Natural killer cell treated with Interleukin-12 subunit alpha and Interleukin-12 subunit beta and Interleukin-15 and Interleukin-18, amount 100 ng/mL, for 72 hours (primary cell): ENCODE data around the gene PCMTD2. TPM values are rescaled to one million over a fixed set of nuclear protein-coding genes. Genes with fewer than 3 reads are reported as not detected.
A peak's percentile ranks its signal among the peaks of the same experiment; 100 is the strongest.
"Not testable (repeated sequence)": the region's sequence is repeated elsewhere in the genome, so short reads cannot be mapped to it uniquely, and the experiment has no call there.

Experiments
- ATAC-seq, 2 donors: fragments of 150-1000 bp; cut with Tn5 transposase in 1 of 2; sonication (Bioruptor Pico), chemical (Tn5 transposase) in 1 of 2; 2 replicates each; pipeline ENCODE4 v1.10.0; 2021
- DNase-seq: peaks from one replicate; pipeline ENCODE4 v3.0.0; 2022; ENCODE audit warnings: low spot score
- H3K27ac Mint-ChIP-seq, 2 donors: 1 replicate in 1 of 2; 2 replicates in 1 of 2; pipeline ENCODE4 v1.8.0; 2022; ENCODE audit warnings: mixed read lengths in 2 of 2, mild to moderate bottlenecking in 1 of 2, moderate library complexity in 1 of 2
- H3K27me3 Mint-ChIP-seq, 2 donors: 1 replicate in 1 of 2; 2 replicates in 1 of 2; pipeline ENCODE4 v1.8.0; 2022; ENCODE audit warnings: mixed read lengths in 2 of 2
- H3K36me3 Mint-ChIP-seq: one replicate; pipeline ENCODE4 v1.8.0; 2022; ENCODE audit warnings: mixed read lengths
- H3K4me1 Mint-ChIP-seq, 2 donors: 1 replicate in 1 of 2; 2 replicates in 1 of 2; pipeline ENCODE4 v1.8.0; 2022; ENCODE audit warnings: low read depth in 2 of 2, mixed read lengths in 2 of 2, mild to moderate bottlenecking in 1 of 2
- H3K4me3 Mint-ChIP-seq: one replicate; pipeline ENCODE4 v1.8.0; 2022; ENCODE audit warnings: mixed read lengths
- H3K9me3 Mint-ChIP-seq: 2 replicates; pipeline ENCODE4 v1.8.0; 2022; ENCODE audit warnings: mixed read lengths
- total RNA-seq, 2 donors: library from RNA; stranded (reverse); gene quantifications; one replicate each; pipeline ENCODE4 v1.2.3, GENCODE V29; 2022

The PCMTD2 gene
- total RNA-seq, 2 donors from 2014 or later = 17.4 to 21.8 TPM

- H3K9me3 Mint-ChIP-seq, H3K4me1 Mint-ChIP-seq, DNase-seq, H3K36me3 Mint-ChIP-seq, H3K27me3 Mint-ChIP-seq, H3K4me3 Mint-ChIP-seq, H3K27ac Mint-ChIP-seq, ATAC-seq: not testable (repeated sequence)
These were observed 31.1 kb downstream of the PCMTD2 start for GRCh38 chr20:64286447-64287263.

GRCh38 chr20:64287264-64287590 is 31.7 kb downstream of the PCMTD2 start:
- H3K9me3 Mint-ChIP-seq = not testable (repeated sequence)

GRCh38 chr20:64292167-64292566 is 36.6 kb downstream of the PCMTD2 start:
- ATAC-seq, DNase-seq, H3K27me3 Mint-ChIP-seq, H3K36me3 Mint-ChIP-seq, H3K4me3 Mint-ChIP-seq, H3K4me1 Mint-ChIP-seq, H3K27ac Mint-ChIP-seq, H3K9me3 Mint-ChIP-seq: not testable (repeated sequence)

More at GRCh38 chr20:64287264-64287590, 31.7 kb downstream of the PCMTD2 start:
- H3K4me1 Mint-ChIP-seq, H3K4me3 Mint-ChIP-seq, DNase-seq, ATAC-seq, H3K27me3 Mint-ChIP-seq, H3K36me3 Mint-ChIP-seq, H3K27ac Mint-ChIP-seq: not testable (repeated sequence)

GRCh38 chr20:64303086-64303485 is 47.5 kb downstream of the PCMTD2 start:
- not testable (repeated sequence) for H3K36me3 Mint-ChIP-seq, DNase-seq, ATAC-seq, H3K9me3 Mint-ChIP-seq, H3K4me3 Mint-ChIP-seq, H3K27ac Mint-ChIP-seq, H3K4me1 Mint-ChIP-seq
- peaks cover 5 to 14% of the 10 kb centered on the region in 2 donors for H3K27me3 Mint-ChIP-seq

GRCh38 chr20:64313761-64314160 is 58.2 kb downstream of the PCMTD2 start:
- H3K36me3 Mint-ChIP-seq, H3K27ac Mint-ChIP-seq, H3K4me3 Mint-ChIP-seq, ATAC-seq, H3K9me3 Mint-ChIP-seq, H3K4me1 Mint-ChIP-seq, DNase-seq: not testable (repeated sequence)
- H3K27me3 Mint-ChIP-seq = peaks cover 12% of the 10 kb centered on the region in 2 donors

- H3K4me3 Mint-ChIP-seq, DNase-seq, ATAC-seq, H3K27ac Mint-ChIP-seq, H3K4me1 Mint-ChIP-seq, H3K36me3 Mint-ChIP-seq, H3K9me3 Mint-ChIP-seq: not testable (repeated sequence)
- H3K27me3 Mint-ChIP-seq = peaks cover 12 to 14% of the 10 kb centered on the region in 2 donors
These were observed 59.8 kb downstream of the PCMTD2 start for GRCh38 chr20:64315381-64315780.

GRCh38 chr20:64315884-64316283 is 60.3 kb downstream of the PCMTD2 start:
- not testable (repeated sequence) for H3K27ac Mint-ChIP-seq

GRCh38 chr20:64316415-64317083 is 61.0 kb downstream of the PCMTD2 start:
- H3K4me3 Mint-ChIP-seq = not testable (repeated sequence)
- DNase-seq = peak; percentile 61
- peak in 1 of 2 donors; percentile 81 for ATAC-seq

More at GRCh38 chr20:64315884-64316283, 60.3 kb downstream of the PCMTD2 start:
- H3K27me3 Mint-ChIP-seq = peaks cover 12 to 14% of the 10 kb centered on the region in 2 donors
- not testable (repeated sequence) for H3K36me3 Mint-ChIP-seq, ATAC-seq, H3K4me1 Mint-ChIP-seq, DNase-seq, H3K9me3 Mint-ChIP-seq, H3K4me3 Mint-ChIP-seq

GRCh38 chr20:64317331-64317730 is 61.8 kb downstream of the PCMTD2 start:
- H3K4me1 Mint-ChIP-seq, DNase-seq, H3K36me3 Mint-ChIP-seq, H3K4me3 Mint-ChIP-seq, H3K27ac Mint-ChIP-seq, H3K9me3 Mint-ChIP-seq, ATAC-seq: not testable (repeated sequence)
- H3K27me3 Mint-ChIP-seq = peaks cover 12 to 14% of the 10 kb centered on the region in 2 donors

More at GRCh38 chr20:64316415-64317083, 61.0 kb downstream of the PCMTD2 start:
- H3K4me1 Mint-ChIP-seq, H3K27ac Mint-ChIP-seq, H3K9me3 Mint-ChIP-seq, H3K36me3 Mint-ChIP-seq: not testable (repeated sequence)
- peaks cover 12 to 14% of the 10 kb centered on the region in 2 donors for H3K27me3 Mint-ChIP-seq

GRCh38 chr20:64318056-64318455 is 62.5 kb downstream of the PCMTD2 start:
- not testable (repeated sequence) for ATAC-seq, H3K36me3 Mint-ChIP-seq, H3K4me3 Mint-ChIP-seq, H3K27ac Mint-ChIP-seq, H3K4me1 Mint-ChIP-seq, DNase-seq, H3K9me3 Mint-ChIP-seq
- peaks cover 14 to 20% of the 10 kb centered on the region in 2 donors for H3K27me3 Mint-ChIP-seq

- not testable (repeated sequence) for ATAC-seq, H3K4me1 Mint-ChIP-seq, H3K9me3 Mint-ChIP-seq, H3K36me3 Mint-ChIP-seq, H3K4me3 Mint-ChIP-seq, DNase-seq, H3K27ac Mint-ChIP-seq
- peaks cover 23 to 28% of the 10 kb centered on the region in 2 donors for H3K27me3 Mint-ChIP-seq
These were observed 66.7 kb downstream of the PCMTD2 start for GRCh38 chr20:64322031-64322789.
